ENCODE results near the gene NR3C2.

NR3C2 gene

GRCh38 chr4:148238086-148238485, 204.1 kb downstream of the NR3C2 start:
- no peak for TF ChIP-seq CTCF (IDR thresholded peaks at IDR 0.05; ENCODE audit: control insufficient read depth, insufficient read depth, low read depth, low read length, missing control alignments)
- no peak for DNase-seq (ENCODE audit: low read depth)
- no peak overlapping the region for H3K4me3 ChIP-seq (ENCODE audit: control insufficient read depth, low read depth, low read length)

- DNase-seq (ENCODE audit: low read depth) = no peak
- H3K4me3 ChIP-seq (ENCODE audit: control insufficient read depth, low read depth, low read length) = no peak overlapping the region
- TF ChIP-seq CTCF (IDR thresholded peaks at IDR 0.05; ENCODE audit: control insufficient read depth, insufficient read depth, low read depth, low read length, missing control alignments) = no peak
Measured at GRCh38 chr4:148235809-148236208, 206.4 kb downstream of the NR3C2 start.

- no peak overlapping the region for H3K4me3 ChIP-seq (ENCODE audit: control insufficient read depth, low read depth, low read length)
- DNase-seq (ENCODE audit: low read depth) = no peak
Measured at GRCh38 chr4:148229798-148230197, 212.4 kb downstream of the NR3C2 start.

GRCh38 chr4:148229028-148229427, 213.2 kb downstream of the NR3C2 start:
- TF ChIP-seq CTCF (IDR thresholded peaks at IDR 0.05; ENCODE audit: control insufficient read depth, insufficient read depth, low read depth, low read length, missing control alignments) = no peak
- DNase-seq (ENCODE audit: low read depth) = no peak
- no peak overlapping the region for H3K4me3 ChIP-seq (ENCODE audit: control insufficient read depth, low read depth, low read length)

More at GRCh38 chr4:148229798-148230197, 212.4 kb downstream of the NR3C2 start:
- TF ChIP-seq CTCF (IDR thresholded peaks at IDR 0.05; ENCODE audit: control insufficient read depth, insufficient read depth, low read depth, low read length, missing control alignments) = no peak

GRCh38 chr4:148227147-148227546, 215.1 kb downstream of the NR3C2 start:
- no peak overlapping the region for H3K4me3 ChIP-seq (ENCODE audit: control insufficient read depth, low read depth, low read length)
- TF ChIP-seq CTCF (IDR thresholded peaks at IDR 0.05; ENCODE audit: control insufficient read depth, insufficient read depth, low read depth, low read length, missing control alignments) = no peak
- DNase-seq (ENCODE audit: low read depth) = no peak

GRCh38 chr4:148226341-148226740, 215.9 kb downstream of the NR3C2 start:
- TF ChIP-seq CTCF (IDR thresholded peaks at IDR 0.05; ENCODE audit: control insufficient read depth, insufficient read depth, low read depth, low read length, missing control alignments) = no peak
- no peak overlapping the region for H3K4me3 ChIP-seq (ENCODE audit: control insufficient read depth, low read depth, low read length)

GRCh38 chr4:148225639-148226038, 216.6 kb downstream of the NR3C2 start:
- no peak for DNase-seq (ENCODE audit: low read depth)
- H3K4me3 ChIP-seq (ENCODE audit: control insufficient read depth, low read depth, low read length) = no peak overlapping the region
- no peak for TF ChIP-seq CTCF (IDR thresholded peaks at IDR 0.05; ENCODE audit: control insufficient read depth, insufficient read depth, low read depth, low read length, missing control alignments)

More at GRCh38 chr4:148226341-148226740, 215.9 kb downstream of the NR3C2 start:
- no peak for DNase-seq (ENCODE audit: low read depth)
